Left forelimb (tissue), 1 donor: Measurements from ENCODE around the gene XKR3.
"Not testable (repeated sequence)": the region's sequence is repeated elsewhere in the genome, so short reads cannot be mapped to it uniquely, and the experiment has no call there.

Experiments
- DNase-seq: peaks from one replicate; pipeline ENCODE4 v3.0.0-alpha.2; 2018; ENCODE audit warnings: low spot score

The XKR3 gene

DNA sequence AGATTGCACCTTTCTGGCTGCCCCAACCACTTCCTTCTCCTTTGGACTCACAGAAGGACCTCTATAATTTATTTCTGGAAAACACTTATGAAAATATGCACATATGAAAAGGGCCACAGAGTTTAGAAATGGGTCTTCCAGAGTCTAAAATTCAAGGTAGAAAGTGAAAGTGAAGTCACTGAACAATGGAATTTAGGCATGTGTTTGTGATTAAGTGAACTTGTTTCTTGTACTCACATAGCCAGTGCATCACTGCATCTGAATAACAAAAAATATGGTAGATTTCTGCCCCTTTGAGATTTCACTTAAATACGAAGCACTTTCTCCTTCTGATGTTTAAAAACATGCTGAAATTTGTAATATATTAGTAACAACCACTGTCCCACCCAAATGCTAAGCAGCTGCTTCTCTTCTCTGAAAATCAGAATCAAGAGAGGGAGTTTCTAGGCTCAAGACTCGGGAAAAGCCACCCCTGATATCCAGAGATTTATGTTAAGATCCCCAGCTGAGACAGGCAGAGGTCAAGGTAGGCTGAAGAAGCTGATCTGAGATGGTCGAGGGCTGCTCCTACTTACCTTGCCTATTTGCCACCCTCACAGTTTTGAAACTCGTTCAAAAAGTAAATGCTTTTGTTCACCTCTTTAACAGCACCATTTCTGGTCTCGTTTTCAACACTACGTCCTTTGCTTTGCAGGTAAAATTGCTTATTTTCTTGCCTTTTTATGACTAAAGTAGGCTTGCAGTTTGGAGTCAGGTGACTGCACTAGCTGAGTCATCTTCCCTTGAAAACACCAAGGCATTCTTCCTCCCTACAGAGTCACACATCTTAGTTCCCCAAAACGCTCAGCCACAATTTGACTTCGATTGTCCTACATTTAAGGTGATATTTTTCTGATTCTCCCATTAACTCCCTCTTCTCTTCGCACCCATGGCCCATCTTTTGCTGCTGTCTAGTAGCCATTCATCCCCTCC, at the start of gene XKR3:
XKR3 (minus strand) TSS at position 696 of the 972 bp plus-strand sequence. CDS start 17,338 bp downstream, outside the sequence.
- DNase-seq = no peak

GRCh38 chr22:16869640-16870039, 44.4 kb upstream of the XKR3 start:
- not testable (repeated sequence) for DNase-seq

- DNase-seq = no peak
These were observed 41.0 kb upstream of the XKR3 start for GRCh38 chr22:16866167-16866566.

DNA sequence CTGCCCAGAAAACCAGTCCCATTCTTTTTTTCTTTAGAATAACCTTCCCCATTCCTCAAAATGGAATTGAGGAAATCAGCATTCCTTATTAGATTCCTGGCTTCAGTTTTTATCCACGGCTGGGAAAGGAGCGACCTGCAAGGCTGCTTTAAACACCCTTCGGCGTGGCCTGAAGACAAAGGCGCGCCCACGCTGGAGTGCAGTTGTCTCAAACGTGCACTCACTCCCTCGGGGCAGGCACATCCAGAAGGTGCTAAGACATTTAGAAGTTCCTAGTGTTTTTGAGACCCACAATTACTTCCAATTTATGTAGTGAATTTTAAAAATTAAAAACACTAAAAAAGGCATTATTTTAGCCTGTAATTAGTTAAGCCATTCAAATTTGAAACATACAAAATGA, 31.6 kb upstream of the XKR3 start:
- DNase-seq = not testable (repeated sequence)

GRCh38 chr22:16854631-16855030, 29.4 kb upstream of the XKR3 start:
- DNase-seq = no peak

- not testable (repeated sequence) for DNase-seq
These were observed 26.2 kb upstream of the XKR3 start for GRCh38 chr22:16851268-16851996.

GRCh38 chr22:16847271-16847670, 22.1 kb upstream of the XKR3 start:
- no peak for DNase-seq

DNA sequence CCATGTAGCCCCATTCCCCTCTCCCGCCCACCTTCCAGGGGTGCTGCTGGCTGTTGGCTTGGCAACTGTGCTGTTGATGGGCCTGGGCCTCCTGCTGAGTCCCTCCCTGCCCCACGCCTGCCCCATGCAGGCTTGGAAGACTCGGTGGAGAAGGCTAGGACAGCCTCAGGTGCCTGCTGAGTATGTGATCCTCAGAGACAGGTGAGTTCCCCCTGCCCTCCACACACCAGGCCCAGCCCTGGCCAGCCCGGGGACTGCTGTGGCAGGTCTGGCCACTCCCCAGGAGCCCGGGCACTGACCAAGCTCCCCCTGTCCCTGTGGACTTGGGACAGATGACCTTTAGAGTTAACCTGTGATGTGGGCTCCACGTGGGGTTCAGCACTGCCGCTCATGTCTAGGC, 20.7 kb upstream of the XKR3 start:
- no peak for DNase-seq

DNA sequence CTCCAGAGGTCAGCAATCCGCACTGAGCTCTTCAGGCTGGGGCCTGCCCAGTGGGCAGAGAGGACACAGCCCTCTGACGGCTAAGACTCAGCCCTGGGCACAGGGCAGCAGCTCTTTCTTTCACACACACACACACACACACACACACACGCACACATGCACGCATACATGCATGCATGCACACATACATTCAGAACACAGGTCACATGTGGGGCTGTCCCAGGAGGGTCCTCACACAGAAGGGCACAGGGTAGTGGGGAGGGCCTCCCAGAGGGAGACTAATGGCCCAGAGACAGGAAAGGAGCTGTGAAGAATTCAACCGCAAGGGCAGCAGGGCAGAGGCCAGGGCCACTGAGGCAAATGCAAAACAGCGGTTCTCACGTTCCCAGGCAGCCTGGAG, 20.3 kb upstream of the XKR3 start:
- DNase-seq = no peak

DNA sequence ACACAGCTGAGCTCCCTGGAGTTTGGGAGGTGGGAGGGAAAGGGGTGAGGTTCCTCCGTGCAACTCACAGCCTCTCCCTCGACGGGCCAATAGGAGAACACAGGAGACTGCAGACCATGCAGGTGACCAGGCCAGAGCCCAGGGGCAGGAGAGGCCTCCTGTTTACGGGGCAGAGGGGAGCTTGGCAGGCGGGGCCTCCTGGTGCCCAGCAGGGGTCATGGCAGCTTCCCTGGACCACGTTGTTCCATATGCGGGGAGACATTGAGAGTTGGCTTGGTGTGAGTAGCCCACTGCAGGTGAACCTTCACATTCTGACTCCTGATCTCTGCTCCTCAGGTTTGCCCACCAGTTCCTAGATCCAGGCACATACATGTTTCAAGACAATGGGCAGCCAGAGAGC, 19.3 kb upstream of the XKR3 start:
- no peak for DNase-seq

DNA sequence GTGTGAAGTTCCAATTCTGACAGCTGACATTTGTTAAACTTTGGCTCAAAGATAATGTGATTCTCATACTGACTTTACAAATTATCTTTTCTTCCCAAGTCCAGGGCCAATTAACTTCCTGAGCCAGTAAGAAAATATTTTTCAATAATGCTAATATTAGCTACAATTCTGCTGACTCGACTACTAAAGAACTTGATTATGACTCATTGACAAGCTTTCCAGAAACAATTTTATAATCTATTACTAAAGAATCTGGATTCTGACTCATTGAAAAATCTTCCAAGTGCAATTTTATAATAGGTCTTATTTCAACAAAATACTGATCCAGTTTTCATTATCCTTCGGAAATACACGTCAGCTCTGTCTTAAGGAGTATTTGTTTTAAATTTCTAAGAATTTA, 12.9 kb upstream of the XKR3 start:
- no peak for DNase-seq

DNA sequence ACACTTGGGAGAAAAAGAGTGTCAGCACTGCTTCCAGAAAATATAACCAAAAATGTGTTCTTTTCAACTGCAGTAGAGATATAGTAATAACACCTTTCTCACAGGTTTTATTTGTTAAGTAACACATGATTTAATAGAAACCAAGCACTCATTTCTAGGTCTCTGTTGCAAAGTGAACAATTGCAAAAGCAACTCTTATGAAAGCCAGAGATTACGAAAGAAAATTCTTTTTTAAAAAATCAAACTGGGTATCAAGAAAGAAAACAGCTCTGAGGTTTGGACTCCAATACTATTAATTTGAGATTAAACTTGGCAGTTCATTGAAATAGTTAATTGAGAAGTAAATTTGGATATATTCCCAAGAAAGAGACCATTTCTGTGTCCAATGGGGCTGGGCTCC, 9.8 kb upstream of the XKR3 start:
- DNase-seq = no peak

DNA sequence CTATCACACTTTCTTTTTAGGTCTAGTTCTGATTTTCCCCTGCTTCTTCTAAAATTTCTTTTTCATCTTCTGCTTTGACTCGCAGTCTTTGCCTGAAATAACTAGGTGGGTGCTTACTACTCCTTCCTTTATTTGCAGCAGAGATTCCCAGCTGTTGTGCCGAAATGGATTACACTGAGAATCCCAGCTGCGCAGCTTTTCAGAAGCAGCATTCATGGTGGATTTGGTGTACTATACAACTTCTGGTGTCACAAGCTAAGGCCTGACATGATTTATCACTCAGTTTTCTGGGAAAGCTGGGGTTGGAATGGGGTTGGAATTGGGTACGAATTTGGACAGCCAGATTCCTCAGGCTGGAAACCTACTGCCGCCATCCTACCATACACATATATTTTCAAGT, 6.0 kb upstream of the XKR3 start:
- peak; percentile 60 for DNase-seq

DNA sequence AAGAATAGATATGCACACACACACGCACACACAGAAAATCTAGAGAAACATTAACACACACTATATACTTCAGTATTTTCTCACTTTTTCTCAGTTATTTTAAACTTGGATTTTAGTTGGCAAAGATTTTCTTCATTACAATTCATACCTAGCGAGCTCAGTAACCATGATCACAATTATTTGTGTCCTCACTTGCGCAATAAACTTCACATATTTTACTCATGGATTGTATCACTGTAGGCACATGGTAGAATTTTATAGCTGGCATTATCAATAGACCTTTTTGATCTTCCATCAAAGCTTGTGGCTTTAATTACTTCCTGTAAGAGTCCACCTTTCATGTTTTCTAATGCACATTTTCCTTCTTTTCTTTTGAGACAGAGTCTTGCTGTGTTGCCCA, 4.8 kb upstream of the XKR3 start:
- DNase-seq = no peak

- no peak for DNase-seq
These were observed 3.7 kb upstream of the XKR3 start for GRCh38 chr22:16828876-16829275.

DNA sequence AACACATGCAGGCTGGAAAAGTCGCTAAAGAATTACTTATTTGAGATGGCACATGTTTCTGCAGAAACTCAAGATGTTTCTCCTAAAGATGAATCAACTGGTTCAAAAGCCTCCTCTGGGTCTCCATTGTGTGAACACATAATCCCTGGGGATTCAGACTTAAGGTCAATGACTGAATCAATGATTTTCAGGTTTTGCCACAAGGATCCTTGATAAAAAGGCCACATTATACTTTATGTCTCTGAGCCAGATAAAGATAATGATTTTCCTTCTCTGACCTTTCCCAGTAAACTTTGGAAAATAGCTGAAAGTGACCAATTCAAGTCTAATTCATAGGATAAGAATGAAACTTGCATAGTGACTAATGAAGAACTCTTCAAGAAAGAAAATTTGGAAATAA, 2.3 kb upstream of the XKR3 start:
- no peak for DNase-seq

- DNase-seq = no peak
These were observed 6.0 kb downstream of the XKR3 start for GRCh38 chr22:16819249-16819648.

- no peak for DNase-seq
These were observed 6.7 kb downstream of the XKR3 start for GRCh38 chr22:16818538-16818937.

- DNase-seq = no peak
These were observed 10.1 kb downstream of the XKR3 start for GRCh38 chr22:16815073-16815472.

- no peak for DNase-seq
These were observed 14.9 kb downstream of the XKR3 start for GRCh38 chr22:16810188-16810802.

DNA sequence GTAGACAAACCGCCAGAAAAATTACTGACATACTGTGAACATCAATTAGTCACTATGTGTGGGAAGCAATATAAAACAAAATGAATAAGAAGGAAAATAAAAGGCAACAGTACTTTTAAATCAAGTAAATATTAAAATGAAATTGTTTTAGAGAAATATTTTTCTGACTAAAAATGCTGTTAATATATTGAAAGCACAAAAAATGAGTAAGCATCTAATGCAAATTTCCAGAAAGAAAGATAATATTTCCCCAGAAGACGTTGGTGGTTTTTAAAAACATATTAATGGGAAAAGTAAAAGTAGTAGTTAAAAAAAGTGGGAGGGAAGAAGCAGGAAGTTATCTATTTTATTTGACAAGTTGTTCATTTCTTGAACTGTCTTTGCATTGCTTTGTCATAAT, 16.5 kb downstream of the XKR3 start:
- no peak for DNase-seq

DNA sequence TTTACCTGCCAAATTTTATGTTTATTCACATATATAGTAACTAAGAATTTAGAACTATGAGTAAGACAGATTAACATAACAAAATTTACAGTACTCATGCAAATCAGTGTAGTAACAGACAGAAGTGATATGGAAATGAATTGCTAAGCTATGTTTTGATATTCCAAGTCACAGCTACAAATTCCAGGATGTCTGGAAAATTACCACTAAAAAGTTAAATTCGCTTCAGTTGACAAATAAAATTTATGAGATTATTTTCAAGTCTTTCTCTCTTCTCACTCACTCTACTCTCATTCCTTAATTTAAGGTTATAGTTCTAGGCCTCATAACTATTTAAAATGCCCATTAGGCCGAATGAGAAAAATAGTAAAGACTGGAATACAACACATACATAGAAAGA, 18.1 kb downstream of the XKR3 start:
- DNase-seq = no peak

DNA sequence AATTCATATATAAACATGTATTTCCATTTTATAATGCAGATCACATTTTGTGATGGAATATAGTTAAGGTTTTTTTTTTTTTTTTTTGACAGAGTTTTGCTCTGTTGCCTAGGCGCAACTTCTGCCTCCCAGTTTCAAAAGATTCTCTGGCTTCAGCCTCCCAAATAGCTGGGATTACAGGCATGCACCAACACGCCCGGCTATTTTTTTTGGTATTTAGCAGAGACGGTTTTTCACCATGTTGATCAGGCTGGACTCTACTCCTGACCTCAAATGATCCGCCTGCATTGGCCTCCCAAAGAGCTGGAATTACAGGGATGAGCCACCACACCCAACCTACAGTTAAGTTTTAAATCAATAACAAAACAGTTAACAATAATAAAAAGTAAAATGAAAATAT, 18.8 kb downstream of the XKR3 start:
- DNase-seq = no peak
